ENCODE data around the gene HES5.

Gene HES5

GRCh38 chr1:2507744-2508155 lies 22.3 kb downstream of the HES5 start:
- TF ChIP-seq FOXA1 (IDR thresholded peaks at IDR 0.05) (no peak), HDGF (IDR thresholded peaks at IDR 0.05; ENCODE audit: borderline replicate concordance) (no peak), PKNOX1 (IDR thresholded peaks at IDR 0.05) (no peak), NFRKB (IDR thresholded peaks at IDR 0.05) (no peak), TARDBP (IDR thresholded peaks at IDR 0.05) (no peak)
- POLR2A ChIA-PET, result interaction anchor here (0.8 to 1.3 kb wide), 2 partner anchors 9 to 18 kb away, joined by 4 to 5 read pairs; partner anchors contain the start of gene PANK4
- CTCF ChIA-PET, result no interaction called here
- no peak for DNase-seq (ENCODE audit: extremely low spot score)

GRCh38 chr1:2506901-2507565 lies 23.0 kb downstream of the HES5 start:
- ChIA-PET CTCF (no interaction called here), POLR2A (interaction anchor here (0.6 to 1.3 kb wide), 5 partner anchors 8 to 85 kb away, joined by 3 to 5 read pairs (median 3); partner anchors contain the start of gene PANK4)
- TF ChIP-seq PKNOX1 (IDR thresholded peaks at IDR 0.05) (no peak), ZNF384 (IDR thresholded peaks at IDR 0.05) (no peak), FOXM1 (IDR thresholded peaks at IDR 0.05; ENCODE audit: borderline replicate concordance) (no peak), FOXA1 (IDR thresholded peaks at IDR 0.05) (no peak), ELF4 (IDR thresholded peaks at IDR 0.05) (no peak), TARDBP (IDR thresholded peaks at IDR 0.05) (no peak), SUZ12 (IDR thresholded peaks at IDR 0.05) (no peak), FOXK2 (IDR thresholded peaks at IDR 0.05) (no peak), LEF1 (IDR thresholded peaks at IDR 0.05; ENCODE audit: borderline replicate concordance) (no peak), BHLHE40 (IDR thresholded peaks at IDR 0.05; ENCODE audit: borderline replicate concordance) (no peak), HDGF (IDR thresholded peaks at IDR 0.05; ENCODE audit: borderline replicate concordance) (no peak), L3MBTL2 (conservative IDR thresholded peaks at IDR 0.05) (no peak), SP1 (IDR thresholded peaks at IDR 0.05) (no peak), CTBP1 (IDR thresholded peaks at IDR 0.05; ENCODE audit: borderline replicate concordance) (no peak), NFRKB (IDR thresholded peaks at IDR 0.05) (no peak), ARNT (IDR thresholded peaks at IDR 0.05) (no peak)
- no peak for DNase-seq (ENCODE audit: extremely low spot score)

- no peak for TF ChIP-seq CTBP1 (IDR thresholded peaks at IDR 0.05; ENCODE audit: borderline replicate concordance)
- TF ChIP-seq FOXM1 (IDR thresholded peaks at IDR 0.05; ENCODE audit: borderline replicate concordance), result no peak
- TF ChIP-seq FOXK2 (IDR thresholded peaks at IDR 0.05), result no peak
- TF ChIP-seq SUZ12 (IDR thresholded peaks at IDR 0.05), result no peak
- TF ChIP-seq BHLHE40 (IDR thresholded peaks at IDR 0.05; ENCODE audit: borderline replicate concordance), result no peak
- TF ChIP-seq SP1 (IDR thresholded peaks at IDR 0.05), result no peak
- no peak for TF ChIP-seq ARNT (IDR thresholded peaks at IDR 0.05)
- TF ChIP-seq LEF1 (IDR thresholded peaks at IDR 0.05; ENCODE audit: borderline replicate concordance), result no peak
- TF ChIP-seq TARDBP (IDR thresholded peaks at IDR 0.05), result no peak
- TF ChIP-seq ZNF384 (IDR thresholded peaks at IDR 0.05), result no peak
- TF ChIP-seq ELF4 (IDR thresholded peaks at IDR 0.05), result no peak
- TF ChIP-seq HDGF (IDR thresholded peaks at IDR 0.05; ENCODE audit: borderline replicate concordance), result no peak
- no peak for TF ChIP-seq PKNOX1 (IDR thresholded peaks at IDR 0.05)
- no peak for TF ChIP-seq NFRKB (IDR thresholded peaks at IDR 0.05)
- TF ChIP-seq L3MBTL2 (conservative IDR thresholded peaks at IDR 0.05), result no peak
- no peak for TF ChIP-seq FOXA1 (IDR thresholded peaks at IDR 0.05)
- ChIA-PET POLR2A (interaction anchor here (0.6 to 1.3 kb wide), 4 partner anchors 14 to 85 kb away, joined by 3 to 5 read pairs (median 3); partner anchors contain the start of gene PANK4), CTCF (interaction anchor here (0.5 kb wide), 1 partner anchor 462 kb away, joined by 3 read pairs; no protein-coding TSS in a partner anchor)
- DNase-seq (ENCODE audit: extremely low spot score), result no peak
Measured at GRCh38 chr1:2506007-2506860, 23.8 kb downstream of the HES5 start.

- POLR2A ChIA-PET, result interaction anchor here (1.1 kb wide), 1 partner anchor 15 kb away, joined by 3 read pairs; no protein-coding TSS in a partner anchor
Measured at GRCh38 chr1:2505461-2505994, 24.5 kb downstream of the HES5 start.

More at GRCh38 chr1:2505461-2505994, 24.5 kb downstream of the HES5 start:
- no peak for TF ChIP-seq BHLHE40 (IDR thresholded peaks at IDR 0.05; ENCODE audit: borderline replicate concordance)
- no peak for TF ChIP-seq L3MBTL2 (conservative IDR thresholded peaks at IDR 0.05)
- TF ChIP-seq ELF4 (IDR thresholded peaks at IDR 0.05), result no peak
- no peak for TF ChIP-seq TARDBP (IDR thresholded peaks at IDR 0.05)
- TF ChIP-seq PKNOX1 (IDR thresholded peaks at IDR 0.05), result no peak
- no peak for TF ChIP-seq ZNF384 (IDR thresholded peaks at IDR 0.05)
- TF ChIP-seq SP1 (IDR thresholded peaks at IDR 0.05), result no peak
- no peak for TF ChIP-seq SUZ12 (IDR thresholded peaks at IDR 0.05)
- no peak for DNase-seq (ENCODE audit: extremely low spot score)
- CTCF ChIA-PET, result interaction anchor here (0.5 kb wide), 1 partner anchor 461 kb away, joined by 3 read pairs; no protein-coding TSS in a partner anchor
